Measurements from ENCODE around the gene ANTXR2.

DNA sequence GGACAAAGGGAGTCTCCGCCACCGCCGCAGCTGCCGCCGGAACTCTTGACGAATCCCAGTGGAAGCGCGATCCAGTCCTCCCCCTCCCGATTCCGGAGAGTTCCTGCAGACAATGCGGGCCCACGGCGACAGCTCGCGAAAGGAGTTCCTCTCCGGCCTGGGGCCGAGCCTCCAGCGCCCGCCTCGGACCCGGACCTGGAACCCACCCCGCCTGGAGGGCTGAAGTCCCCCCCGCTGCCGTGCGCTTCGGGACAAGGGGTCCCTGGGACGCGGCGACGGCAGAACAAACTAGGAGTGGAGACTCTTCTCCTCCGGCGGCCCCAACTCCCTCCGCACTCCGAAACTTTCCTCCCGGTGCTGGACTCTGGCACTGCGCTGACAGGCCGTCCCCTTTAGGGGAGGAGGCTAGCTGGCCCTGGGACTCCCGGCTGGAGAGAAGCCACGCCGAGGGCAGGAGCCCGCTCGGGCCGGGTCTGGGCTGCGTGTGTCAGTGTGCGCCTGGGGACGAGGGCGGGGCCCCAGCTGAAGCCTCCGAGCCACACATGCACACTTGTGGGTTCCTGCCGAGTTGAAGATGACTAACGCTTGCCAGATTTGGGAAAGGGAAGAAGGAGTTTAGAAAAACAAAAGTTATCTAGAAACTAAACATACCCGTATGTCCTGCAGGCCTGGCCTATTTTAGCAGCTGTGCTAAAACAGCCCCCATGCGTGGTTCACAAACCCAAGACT lies at the start of gene ANTXR2:
- TF ChIP-seq, protein P1, sequence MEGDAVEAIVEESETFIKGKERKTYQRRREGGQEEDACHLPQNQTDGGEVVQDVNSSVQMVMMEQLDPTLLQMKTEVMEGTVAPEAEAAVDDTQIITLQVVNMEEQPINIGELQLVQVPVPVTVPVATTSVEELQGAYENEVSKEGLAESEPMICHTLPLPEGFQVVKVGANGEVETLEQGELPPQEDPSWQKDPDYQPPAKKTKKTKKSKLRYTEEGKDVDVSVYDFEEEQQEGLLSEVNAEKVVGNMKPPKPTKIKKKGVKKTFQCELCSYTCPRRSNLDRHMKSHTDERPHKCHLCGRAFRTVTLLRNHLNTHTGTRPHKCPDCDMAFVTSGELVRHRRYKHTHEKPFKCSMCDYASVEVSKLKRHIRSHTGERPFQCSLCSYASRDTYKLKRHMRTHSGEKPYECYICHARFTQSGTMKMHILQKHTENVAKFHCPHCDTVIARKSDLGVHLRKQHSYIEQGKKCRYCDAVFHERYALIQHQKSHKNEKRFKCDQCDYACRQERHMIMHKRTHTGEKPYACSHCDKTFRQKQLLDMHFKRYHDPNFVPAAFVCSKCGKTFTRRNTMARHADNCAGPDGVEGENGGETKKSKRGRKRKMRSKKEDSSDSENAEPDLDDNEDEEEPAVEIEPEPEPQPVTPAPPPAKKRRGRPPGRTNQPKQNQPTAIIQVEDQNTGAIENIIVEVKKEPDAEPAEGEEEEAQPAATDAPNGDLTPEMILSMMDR (IDR thresholded peaks at IDR 0.05): peak in 2 of 3 experiments; percentile 25 to 26
- TF ChIP-seq POLR2A (IDR thresholded peaks at IDR 0.05; ENCODE audit: low read depth): no peak
- TF ChIP-seq EP300 (IDR thresholded peaks at IDR 0.05): no peak
- peak; percentile 69 to 91 for TF ChIP-seq POLR2AphosphoS5 (IDR thresholded peaks at IDR 0.05)

Measured in esophagus muscularis mucosa (tissue), 4 donors.